Measurements from ENCODE around the gene CPD.
A peak's percentile ranks its signal among the peaks of the same experiment; 100 is the strongest.
"Not testable (repeated sequence)": the region's sequence is repeated elsewhere in the genome, so short reads cannot be mapped to it uniquely, and the experiment has no call there.

CPD gene

DNA sequence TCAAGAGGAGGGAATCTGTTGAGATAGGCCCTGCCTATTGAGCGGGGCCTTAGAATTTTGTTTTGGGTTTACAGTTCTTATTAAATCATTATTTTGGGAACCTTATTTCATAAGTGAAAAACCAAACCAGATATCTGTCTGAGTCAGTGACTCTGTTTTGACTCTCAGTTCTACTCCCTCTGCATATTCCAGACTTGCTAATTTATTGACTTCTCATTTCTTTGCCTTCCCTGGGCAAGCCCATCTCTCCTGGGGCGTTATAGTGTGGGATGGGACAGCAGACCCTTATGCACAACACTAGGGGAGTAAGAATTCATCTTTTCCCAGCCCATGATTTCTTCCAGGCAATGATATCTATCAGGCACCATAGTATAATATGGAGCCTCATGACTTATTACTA lies 45.7 kb downstream of the CPD start:
- no peak for DNase-seq

DNA sequence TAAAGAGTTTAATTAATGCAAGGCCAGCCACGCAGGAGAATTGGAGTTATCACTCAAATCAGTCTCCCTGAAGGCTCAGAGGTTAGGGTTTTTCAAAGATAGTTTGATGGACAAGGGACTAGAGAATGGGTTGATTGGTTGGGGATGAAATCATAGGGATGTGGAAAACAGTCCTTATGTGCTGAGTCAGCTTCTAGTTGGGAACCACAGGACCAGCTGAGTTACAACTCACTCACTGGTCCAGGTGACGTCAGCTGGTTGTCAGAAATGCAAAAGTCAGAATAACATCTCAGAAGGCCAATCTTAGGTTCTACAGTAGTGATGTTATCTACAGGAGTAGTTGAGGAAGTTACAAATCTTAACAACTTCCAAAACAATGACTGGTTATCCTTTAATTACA lies 47.6 kb downstream of the CPD start:
- no peak for DNase-seq

DNA sequence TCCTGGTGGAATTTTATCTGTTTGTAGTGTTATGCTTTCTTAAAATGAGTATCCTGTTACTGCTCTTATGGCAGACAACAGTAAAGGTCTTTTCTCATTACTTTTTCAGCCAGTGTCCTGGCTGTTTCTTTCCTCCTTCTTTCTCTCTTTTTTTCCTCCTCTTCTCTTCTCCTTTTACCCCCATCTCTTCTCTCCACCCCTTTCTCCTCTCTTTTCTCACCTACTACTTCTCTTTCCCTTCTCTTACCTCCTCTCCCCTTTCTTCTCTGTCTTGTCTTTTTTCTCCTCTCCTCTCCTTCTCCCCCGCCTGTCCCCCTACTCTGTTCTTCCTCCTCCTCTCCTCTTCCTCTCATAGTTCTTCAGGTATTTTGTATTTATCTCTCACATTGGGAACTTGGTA lies 48.9 kb downstream of the CPD start:
- no peak for DNase-seq

DNA sequence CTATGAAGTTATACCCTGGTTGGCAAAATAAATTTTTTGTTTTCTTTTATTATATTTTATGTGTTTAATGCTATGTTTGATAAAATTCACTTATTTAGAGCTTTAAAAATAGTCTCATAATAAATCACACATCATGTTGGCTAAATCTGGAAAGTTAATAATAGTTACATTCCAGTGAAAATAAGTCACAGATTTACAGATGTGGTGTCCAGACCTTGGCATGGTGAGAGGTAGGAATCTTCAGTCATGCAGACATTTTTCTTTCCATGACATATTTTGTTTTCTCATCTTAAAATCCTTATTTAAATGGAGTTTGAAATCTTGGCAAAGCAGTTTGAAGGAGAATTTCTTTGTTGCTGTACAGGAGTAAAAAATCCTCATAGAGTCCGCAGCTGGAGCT lies 50.4 kb downstream of the CPD start:
- DNase-seq, result no peak

DNA sequence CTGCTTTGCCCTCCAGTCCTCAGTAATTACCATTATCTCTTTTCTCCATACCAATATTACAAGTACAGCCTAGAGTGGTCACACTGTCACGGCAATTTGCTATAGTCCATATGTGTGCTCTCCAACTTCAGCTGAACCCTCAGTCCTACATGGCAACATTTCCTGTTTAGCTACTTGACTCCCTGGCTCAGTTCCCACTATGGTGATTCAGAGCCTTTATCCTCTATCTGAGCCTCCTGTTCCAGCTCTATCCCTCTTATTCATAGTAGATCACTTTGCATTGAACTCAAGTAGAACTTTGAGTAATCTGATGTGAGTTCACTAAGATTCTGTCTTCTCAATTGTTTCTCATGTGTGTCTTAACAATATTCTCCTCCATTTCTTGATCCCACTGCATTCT lies 54.8 kb downstream of the CPD start:
- peak in 1 of 58 donors; percentile 6 for DNase-seq

DNA sequence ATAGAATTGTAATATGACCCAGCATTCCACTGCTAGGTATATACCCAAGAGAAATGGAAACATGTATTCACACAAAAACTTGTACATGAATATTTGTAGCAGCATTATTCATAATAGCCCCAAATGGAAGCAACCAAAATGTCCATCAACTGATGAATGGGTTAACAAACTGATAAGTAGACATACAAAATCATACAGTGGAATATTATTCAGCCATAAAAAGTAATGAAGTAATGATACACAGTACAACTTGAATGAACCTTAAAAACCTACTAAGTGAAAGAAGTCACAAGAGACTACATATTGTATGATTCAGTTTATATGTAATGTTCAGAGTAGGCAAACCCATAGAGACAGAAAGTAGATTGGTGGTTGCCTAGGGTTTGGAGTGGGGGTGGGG lies 58.0 kb downstream of the CPD start:
- DNase-seq, result no peak

DNA sequence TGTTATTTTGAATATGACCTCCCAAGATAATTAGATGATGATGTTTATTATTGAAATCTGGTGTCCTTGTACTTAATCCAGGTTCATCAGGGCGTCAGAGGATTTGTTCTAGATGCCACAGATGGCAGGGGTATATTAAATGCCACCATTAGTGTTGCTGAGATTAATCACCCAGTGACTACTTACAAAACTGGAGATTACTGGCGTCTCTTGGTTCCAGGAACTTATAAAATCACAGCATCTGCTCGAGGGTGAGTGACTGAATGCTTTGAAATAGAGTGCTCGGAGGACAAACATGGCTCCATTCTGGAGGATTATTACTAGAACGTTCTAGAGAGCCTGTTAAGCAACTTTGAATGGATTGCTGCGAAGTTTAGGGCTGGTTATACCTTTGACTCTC lies 65.0 kb downstream of the CPD start:
- no peak for DNase-seq

DNA sequence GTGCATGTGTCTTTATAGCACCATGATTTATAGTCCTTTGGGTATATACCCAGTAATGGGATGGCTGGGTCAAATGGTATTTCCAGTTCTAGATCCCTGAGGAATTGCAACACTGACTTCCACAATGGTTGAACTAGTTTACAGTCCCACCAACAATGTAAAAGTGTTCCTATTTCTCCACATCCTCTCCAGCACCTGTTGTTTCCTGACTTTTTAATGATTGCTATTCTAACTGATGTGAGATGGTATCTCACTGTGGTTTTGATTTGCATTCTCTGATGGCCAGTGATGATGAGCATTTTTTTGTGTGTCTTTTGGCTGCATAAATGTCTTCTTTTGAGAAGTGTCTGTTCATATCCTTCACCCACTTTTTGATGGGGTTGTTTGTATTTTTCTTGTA lies 67.9 kb downstream of the CPD start:
- DNase-seq, result not testable (repeated sequence)

DNA sequence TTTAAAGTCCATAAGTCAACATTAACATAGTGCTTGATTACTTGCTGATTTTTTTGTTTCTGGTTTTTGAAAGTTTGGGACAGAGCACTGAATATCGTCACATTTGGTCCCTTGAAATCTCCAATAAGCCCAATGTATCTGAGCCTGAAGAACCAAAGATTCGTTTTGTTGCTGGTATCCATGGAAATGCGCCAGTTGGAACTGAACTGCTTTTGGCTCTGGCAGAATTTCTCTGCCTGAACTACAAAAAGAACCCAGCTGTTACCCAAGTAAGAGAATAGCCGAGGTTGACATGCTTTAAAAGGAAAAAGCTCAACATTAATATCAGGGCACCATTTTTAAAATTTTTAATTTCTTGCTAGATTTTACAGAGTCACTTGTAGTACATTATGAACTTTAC lies 70.8 kb downstream of the CPD start:
- DNase-seq, result peak in 46 of 58 donors; percentile 1 to 76 (median 25)

DNA sequence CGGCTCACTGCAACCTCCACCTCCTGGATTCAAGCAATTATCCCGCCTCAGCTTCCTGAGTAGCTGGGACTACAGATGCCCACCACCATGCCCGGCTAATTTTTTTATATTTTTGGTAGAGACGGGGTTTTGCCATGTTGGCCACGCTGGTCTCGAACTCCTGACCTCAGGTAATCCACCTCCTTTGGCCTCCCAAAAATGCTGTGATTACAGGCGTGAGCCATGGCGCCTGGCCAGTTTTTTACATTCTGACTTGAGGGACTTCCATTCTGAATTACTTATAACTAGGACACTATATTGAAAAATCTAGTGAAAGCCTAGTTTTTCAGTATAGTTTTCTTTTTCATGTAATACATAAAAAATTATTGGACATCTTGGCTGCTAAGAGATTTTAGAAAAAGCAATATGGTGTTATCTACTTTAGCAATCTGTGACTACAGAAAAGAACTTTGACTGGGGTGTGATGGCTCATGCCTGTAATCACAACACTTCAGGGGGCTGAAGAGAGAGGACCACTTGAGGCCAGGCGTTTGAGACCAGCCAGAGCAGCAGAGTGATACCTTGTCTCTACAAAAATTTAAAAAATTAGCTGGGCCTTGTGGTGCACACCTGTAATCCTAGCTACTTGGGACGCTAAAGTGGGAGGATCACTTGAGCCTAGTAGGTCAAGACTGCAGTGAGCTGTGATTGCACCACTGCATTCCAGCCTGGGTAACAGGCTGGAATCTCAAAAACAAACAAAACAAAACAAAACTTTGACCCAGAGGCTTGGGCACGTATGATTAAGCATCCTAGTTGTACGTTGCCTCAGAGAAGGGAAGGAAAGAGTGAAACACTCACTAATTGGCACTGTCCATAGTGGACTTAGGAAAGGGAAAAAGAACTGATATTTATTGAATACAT lies 71.6 kb downstream of the CPD start:
- no peak for DNase-seq

DNA sequence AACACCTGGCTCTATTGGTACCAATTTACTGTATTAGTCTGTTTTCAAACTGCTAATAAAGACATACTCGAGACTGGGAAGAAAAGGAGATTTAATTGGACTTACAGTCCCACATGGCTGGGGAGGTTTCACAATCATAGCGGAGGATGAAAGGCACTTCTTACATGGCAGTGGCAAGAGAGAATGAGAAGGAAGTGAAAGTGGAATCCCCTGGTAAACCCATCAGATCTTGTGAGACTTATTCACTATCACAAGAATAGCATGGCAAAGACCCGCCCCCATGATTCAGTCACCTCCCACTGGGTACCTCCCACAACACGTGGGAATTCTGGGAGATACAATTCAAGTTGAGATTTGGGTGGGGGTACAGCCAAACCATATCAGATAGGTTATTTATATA lies 75.9 kb downstream of the CPD start:
- DNase-seq, result no peak

DNA sequence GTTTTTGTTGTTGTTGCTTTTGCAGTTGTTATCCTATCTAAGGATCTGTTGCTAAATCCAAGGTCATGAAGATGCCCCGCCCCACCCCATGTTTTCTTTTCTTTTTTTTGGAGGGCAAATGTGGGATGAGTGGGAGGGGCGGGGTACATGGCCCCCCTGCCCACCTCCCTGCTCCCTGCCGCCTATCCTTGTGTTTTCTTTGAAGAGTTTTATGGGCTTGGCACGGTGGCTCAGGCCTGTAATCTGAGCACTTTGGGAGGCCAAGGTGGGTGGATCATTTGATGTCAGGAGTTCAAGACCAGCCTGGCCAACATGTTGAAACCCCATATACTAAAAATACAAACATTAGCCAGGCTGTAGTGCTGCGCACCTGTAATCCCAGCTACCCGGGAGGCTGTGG lies 79.6 kb downstream of the CPD start:
- DNase-seq, result no peak

DNA sequence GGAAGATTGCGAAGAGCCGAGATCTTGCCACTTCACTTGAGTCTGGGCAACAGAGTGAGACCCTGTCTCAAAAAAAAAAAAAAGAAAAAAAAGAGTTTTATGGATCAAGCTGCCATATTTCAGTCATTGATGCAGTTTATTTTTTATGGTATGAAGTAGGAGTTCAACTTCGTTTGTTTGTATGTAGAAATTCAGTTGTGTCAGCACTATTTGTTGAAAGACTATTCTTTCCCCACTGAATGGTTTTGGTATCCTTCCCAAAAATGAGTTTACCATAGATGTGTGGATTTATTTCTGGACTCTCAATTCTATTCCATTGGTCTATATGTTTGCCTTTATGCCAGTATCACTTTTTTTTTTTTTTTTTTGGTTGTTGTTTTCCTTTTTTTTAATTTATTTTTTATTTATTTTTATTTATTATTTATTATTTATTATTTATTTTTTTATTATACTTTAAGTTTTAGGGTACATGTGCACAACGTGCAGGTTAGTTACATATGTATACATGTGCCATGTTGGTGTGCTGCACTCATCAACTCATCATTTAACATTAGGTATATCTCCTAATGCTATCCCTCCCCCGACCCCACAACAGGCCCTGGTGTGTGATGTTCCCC lies 80.2 kb downstream of the CPD start:
- DNase-seq, result not testable (repeated sequence)

DNA sequence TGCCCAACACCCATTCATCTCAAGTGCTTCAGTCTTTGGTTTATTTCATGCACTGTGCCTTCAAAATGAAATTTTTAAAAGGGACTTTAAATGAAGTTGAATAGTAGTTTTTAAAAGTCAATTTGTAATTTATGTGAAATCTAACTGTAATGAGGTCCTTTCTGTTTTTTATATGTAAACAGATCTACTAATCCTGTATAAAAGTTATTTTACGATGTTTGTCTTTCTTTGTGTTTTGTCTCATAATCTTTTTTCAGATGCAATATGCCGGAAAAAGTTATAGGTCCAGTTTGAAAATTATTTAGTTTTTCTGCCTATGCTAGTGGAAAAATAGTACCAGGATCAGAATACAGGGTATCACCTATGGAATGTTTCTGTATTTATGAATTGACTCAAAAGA lies 89.7 kb downstream of the CPD start:
- DNase-seq, result no peak

DNA sequence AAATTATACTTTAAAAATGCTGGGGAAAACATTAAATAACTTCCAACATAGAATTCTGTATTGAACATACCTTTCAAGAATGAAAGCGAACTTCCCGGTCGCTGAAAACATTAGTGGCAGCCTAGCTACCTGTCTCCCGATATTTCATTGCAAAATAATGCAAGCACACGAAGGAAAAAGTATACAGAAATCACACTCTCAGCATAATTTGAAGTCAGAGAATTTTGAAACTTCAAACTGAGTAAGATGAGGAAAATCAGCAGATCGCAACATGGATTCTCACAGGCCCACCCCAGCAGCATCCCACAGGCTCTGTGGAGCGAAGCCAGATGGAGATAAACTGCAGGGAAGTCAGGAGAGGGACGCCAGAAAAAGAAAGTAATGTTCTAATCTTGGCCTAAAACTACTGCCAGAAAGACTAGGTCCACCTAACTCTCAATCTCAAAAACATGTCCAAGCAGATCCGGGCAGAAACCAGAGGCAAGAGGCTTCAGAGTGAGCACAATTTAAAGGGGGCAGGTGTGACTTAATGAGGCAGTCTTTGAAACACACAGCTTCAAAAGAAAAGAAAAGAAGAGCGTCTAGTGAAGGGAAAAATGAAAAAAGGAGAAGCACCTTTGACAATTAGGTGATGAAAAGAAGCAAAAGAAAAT lies 93.6 kb downstream of the CPD start:
- DNase-seq, result peak in 1 of 58 donors; percentile 1

DNA sequence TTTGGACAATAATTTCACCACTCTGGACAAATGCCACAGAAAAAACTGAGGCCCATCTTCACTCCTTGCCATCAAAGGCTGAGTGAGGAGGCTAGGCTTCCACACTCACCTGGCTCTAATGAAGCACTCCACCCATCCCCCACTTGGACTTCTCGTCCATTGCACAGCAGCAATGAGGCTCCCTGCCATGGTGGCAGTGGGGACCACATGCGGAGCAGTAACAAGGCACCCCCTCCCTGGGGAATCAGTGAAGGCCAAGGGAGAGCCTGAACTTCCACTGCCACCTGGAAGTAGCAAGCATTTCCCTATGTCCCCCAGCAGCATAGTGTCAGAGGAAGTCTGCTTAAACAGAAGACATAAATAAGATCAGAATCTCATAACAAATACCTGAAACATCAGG lies 96.5 kb downstream of the CPD start:
- DNase-seq, result no peak

DNA sequence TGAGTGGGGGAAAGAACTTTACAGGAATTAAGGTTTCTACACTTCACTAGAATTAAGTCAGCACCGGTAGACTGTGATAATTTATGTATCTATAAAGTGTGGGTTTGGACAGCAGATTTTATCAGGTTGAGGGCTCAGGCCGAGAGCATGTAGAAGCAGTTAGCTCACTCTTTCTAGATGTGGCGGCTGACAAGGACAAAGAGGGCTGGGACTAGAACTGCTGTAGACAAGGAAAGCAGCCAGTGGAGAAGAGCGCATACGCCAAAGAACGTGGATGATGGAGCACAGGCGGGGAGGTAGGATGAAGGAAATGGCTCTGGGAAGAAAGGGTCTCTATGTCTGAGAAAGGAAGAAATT lies 98.0 kb downstream of the CPD start:
- DNase-seq, result peak in 6 of 58 donors; percentile 8 to 59 (median 24)

DNA sequence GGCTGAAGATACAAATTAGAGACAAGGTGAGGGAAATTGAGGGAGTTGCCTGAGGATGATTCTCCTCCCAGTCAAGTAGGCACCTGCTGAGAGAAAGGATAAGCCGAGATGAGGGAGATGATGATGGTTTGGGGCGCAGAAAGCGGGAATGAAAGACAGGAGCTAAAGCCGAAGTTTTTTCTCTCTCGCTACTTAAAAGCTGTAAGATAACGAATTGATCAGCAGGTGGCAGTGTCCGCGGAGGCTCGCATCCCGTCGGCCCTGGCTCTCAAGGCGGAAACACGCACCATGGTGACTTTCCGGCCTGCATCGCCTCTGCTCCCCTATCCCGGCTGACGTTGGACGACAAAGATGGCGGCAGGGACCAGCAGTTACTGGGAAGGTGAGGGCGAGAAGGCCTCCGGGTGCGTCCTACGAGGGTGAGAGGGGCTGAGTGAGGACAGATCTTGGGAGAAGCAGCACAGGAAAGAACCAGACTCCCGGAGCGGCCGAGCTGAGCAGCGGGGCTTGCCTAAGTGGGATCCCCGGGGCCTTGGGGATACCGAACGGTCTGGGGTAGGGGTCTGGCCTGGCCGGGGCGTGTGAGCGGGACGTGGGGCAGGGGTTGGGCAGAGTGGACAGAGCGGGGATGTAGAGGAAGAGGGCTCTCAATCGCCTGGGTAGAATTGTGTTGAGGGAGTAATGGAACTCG lies 98.5 kb downstream of the CPD start, which contains the start of gene GOSR1:
Gene GOSR1, plus strand, starts transcription at position 326 of the 691 bp plus-strand sequence. Its CDS starts 26 bp downstream, at position 352.
- DNase-seq, result peak; percentile 56 to 97 (median 90)

DNA sequence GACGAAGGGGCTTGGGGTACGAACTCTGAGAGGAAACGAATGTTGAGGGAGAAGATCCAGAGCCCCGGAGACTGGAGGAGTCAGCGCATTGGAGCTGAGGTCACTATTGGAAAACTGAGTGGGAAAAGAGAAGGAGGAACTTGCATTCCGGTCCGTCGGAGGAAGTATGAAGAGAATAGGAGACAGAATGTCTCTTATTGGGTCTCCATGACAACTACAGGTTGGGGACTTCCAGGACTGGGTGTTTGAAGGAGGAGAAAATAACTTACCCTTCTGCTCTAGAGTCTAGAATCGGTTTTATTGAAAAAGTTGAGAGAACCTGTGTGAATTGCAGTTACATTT lies 99.0 kb downstream of the CPD start:
- no peak for DNase-seq

DNA sequence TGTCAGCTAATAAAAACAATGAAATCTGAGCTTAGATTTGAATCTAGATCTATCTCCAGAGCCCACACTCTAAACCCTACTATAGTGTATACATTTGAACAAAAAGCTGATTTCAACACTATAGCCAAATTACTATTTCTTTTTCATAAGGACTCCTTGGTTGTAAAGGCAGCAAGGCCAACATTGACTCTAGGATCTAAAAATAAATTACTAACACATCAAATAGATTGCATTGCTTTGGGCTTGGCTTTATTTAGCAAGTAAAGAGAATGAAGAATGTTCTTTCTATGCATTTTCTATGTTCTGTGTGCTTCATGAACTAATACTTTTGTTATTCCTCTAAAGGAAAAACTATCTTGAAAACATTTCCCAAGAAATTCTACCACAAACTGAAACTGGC lies 103.8 kb downstream of the CPD start:
- no peak for DNase-seq

DNA sequence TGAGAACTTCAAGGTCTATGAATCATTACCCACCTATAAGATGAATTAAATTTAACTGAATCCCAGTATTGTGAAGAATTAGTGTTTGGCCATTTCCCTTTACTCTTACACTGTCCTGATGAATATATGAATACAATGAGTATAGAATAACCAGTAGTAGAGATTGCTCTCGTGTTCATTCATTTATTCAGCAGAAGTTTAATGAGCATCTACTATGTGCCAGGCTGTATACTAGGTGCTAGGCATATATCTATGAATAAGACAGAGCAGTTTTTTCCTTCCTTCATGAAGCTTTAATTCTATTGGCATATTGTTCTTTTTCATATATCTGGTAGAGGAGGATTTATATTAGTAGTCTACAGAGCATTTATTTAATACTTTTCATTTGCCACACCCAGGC lies 104.4 kb downstream of the CPD start:
- DNase-seq, result no peak

DNA sequence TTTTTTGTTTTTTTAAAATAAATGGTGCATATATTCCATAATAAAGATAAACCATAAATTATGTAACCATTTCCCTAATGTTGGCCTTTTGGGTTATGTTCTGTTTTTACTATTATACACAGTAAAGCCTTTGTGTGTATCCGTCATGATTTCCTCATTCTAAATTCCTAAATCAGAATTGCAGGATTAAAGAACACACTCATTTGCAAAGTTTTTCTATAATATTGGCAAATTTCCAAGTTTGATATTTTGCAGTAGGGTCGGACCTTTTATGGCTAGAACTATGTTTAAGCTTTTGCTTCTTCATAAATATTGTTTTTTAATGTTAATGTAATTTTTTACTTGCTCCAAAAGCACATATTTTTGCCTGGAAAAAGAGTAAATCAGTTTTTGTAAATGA lies 115.1 kb downstream of the CPD start:
- no peak for DNase-seq
